Measurements from ENCODE around the gene STAT4.

GRCh38 chr2:191197096-191197495 lies 46.3 kb upstream of the STAT4 start:
- no peak for TF ChIP-seq CTCF (IDR thresholded peaks at IDR 0.05; ENCODE audit: low read depth, low read length)
- TF ChIP-seq POLR2A (IDR thresholded peaks at IDR 0.05; ENCODE audit: extremely low read depth, insufficient read length), result no peak
- no peak for TF ChIP-seq MAX (IDR thresholded peaks at IDR 0.05; ENCODE audit: low read depth, low read length)
- no peak for TF ChIP-seq MYC (IDR thresholded peaks at IDR 0.05; ENCODE audit: low read depth, low read length)

Measured in NB4 (cell line).